Mucosa of descending colon (tissue), 3 donors: ENCODE results near the gene TMED8. TPM values are rescaled to one million over a fixed set of nuclear protein-coding genes. Genes with fewer than 3 reads are reported as not detected.

Source experiments
- ATAC-seq: fragments of 200-7000 bp; cut with Tn5 transposase; one replicate; pipeline ENCODE4 v1.9.1; 2020; ENCODE audit warnings: mild to moderate bottlenecking, moderate library complexity
- DNase-seq, 3 donors: peaks; one replicate each; pipeline ENCODE4 v3.0.0-alpha.2; 2020
- H3K36me3 ChIP-seq: fragments of 200-600 bp; one replicate; pipeline ENCODE4 v1.8.0; 2021; ENCODE audit warnings: low read depth, mild to moderate bottlenecking
- H3K4me1 ChIP-seq: fragments of 200-600 bp; one replicate; pipeline ENCODE4 v1.8.0; 2021; ENCODE audit warnings: low read depth, mild to moderate bottlenecking
- H3K4me3 ChIP-seq: fragments of 200-600 bp; one replicate; pipeline ENCODE4 v1.8.0; 2021; ENCODE audit warnings: mild to moderate bottlenecking
- H3K9me3 ChIP-seq: fragments of 200-600 bp; one replicate; pipeline ENCODE4 v1.8.0; 2021; ENCODE audit warnings: mild to moderate bottlenecking
- intact Hi-C, 2 donors: fragments of 100-400 bp; cut with DNase I in 1 of 2; cut with micrococcal nuclease in 1 of 2; formaldehyde crosslinking; loops; one replicate each; pipeline versions ENCODE4 v1.11.0 to v1.11.1; 2022; cut with DNase I, micrococcal nuclease
- total RNA-seq, 3 donors: library from RNA; stranded (reverse); fragmentation: NEBNext Ultra II Directional in 2 of 3; extraction: Animal tissue kit (Norgen Biotek cat#: 25700) in 2 of 3; gene quantifications; one replicate each; pipeline versions ENCODE4 v1.2.1 to v1.2.4, GENCODE V29; 2021 to 2023
- TF ChIP-seq, protein P1 (sequence below): fragments of 200-600 bp; IDR thresholded peaks from one replicate; pipeline ENCODE4 v1.8.0; 2022; ENCODE audit warnings: antibody characterized with exemption, mild to moderate bottlenecking
- donor health status: DM: no; HTN: no; CAD: no; lungs with moderate emphysema.
- donor health status: DM: no; HTN: no; CAD: no.
- donor health status: DM: no; HTN: yes; CAD: no.

The TMED8 gene
- total RNA-seq, 3 donors from 2014 or later, result 6.5 to 15.6 (median 7.7) TPM

DNA sequence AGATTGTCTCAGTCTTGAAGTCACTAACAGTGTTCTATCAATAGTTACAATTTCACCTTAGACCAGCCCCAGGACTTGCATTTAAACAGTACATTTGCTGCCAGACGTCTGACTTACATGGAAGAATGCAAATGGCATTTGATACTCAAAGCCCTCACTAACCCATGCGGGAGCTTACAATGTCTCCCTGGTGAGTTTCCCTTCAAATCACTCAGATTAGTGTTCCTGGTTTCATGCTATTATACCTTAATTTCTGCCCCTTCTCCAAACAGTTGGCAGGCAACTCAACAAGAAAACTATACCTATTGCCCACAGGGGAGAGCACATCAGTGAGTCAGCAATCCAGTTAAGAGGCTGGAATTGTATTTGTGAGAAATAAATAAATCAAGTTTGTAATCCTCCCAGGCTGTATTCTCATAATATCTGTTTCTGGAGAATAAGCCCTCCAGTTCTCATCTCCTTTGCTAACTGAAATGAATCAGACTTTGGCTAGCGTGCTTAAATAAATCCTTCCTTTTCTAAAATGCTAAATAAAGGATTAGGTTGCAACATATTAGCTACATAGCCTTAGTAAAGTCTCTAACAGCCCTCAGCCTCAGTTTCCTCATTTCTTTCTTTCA lies 32.4 kb downstream of the TMED8 start:
- TF ChIP-seq, protein P1, sequence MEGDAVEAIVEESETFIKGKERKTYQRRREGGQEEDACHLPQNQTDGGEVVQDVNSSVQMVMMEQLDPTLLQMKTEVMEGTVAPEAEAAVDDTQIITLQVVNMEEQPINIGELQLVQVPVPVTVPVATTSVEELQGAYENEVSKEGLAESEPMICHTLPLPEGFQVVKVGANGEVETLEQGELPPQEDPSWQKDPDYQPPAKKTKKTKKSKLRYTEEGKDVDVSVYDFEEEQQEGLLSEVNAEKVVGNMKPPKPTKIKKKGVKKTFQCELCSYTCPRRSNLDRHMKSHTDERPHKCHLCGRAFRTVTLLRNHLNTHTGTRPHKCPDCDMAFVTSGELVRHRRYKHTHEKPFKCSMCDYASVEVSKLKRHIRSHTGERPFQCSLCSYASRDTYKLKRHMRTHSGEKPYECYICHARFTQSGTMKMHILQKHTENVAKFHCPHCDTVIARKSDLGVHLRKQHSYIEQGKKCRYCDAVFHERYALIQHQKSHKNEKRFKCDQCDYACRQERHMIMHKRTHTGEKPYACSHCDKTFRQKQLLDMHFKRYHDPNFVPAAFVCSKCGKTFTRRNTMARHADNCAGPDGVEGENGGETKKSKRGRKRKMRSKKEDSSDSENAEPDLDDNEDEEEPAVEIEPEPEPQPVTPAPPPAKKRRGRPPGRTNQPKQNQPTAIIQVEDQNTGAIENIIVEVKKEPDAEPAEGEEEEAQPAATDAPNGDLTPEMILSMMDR, result no peak
- Histone ChIP-seq H3K36me3 (no peaks in the 10 kb centered on the region), H3K4me1 (no peaks in the 10 kb centered on the region), H3K9me3 (no peaks in the 10 kb centered on the region), H3K4me3 (no peak overlapping the region)
- ATAC-seq (no peak), DNase-seq (no peak)
- intact Hi-C loops, result no loop called here

DNA sequence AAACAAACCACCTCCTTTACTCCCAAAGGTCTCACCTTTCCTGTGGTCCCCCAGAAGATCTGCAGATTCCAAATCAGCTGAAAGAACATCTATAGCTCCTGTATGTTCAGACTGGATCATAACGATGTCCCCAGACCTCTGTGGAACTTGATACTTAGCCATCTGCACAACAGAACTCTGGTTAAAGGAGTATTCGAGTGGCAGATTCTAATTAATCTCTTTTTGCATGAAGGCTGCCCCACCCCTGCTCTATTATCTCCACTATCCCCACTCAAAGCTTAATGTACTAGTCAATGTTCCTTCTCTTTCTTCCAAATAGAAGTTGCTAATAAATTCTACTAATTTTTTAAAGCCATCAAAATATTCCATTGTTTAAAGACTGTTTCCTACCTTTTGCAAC lies 33.2 kb downstream of the TMED8 start:
- ATAC-seq (no peak), DNase-seq (no peak)
- no peak overlapping the region for H3K4me3 ChIP-seq
- H3K36me3 ChIP-seq, result no peaks in the 10 kb centered on the region
- TF ChIP-seq, protein P1, result no peak
- no peaks in the 10 kb centered on the region for H3K4me1 ChIP-seq
- intact Hi-C loops, result no loop called here
- H3K9me3 ChIP-seq, result no peaks in the 10 kb centered on the region

DNA sequence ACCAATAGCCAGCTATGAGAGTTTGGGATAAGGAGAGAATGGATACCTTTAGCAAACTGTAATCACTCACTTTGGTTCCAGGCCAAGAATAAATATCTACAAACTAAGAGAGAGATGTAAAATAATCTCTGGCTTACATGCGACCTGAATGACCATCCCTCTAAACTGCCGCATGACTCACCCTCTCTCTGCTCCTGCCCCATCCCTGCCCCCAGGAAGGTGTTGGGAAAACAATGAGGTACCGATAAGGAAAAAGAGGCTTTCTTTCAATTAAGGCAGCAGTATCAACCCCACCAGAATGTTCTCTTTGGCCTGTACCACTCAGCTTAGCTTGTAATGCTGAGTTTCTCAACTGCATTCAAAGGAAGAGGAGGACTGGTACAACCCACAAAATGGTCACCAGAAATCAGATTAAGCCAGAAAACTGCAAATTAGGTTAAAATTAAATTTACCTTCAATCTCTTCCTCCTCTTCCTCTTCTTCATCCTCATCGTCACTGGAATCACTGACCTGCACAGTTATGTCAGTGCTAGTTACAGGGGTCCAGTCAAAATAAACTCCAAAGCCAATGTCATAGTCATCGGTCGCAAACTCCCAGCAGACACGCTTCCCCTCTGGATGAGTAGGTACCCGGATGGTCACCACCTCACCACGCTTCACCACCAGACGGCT lies 34.0 kb downstream of the TMED8 start:
- no peaks in the 10 kb centered on the region for H3K9me3 ChIP-seq
- no peak for DNase-seq
- H3K4me3 ChIP-seq, result no peak overlapping the region
- no peaks in the 10 kb centered on the region for H3K4me1 ChIP-seq
- H3K36me3 ChIP-seq, result no peaks in the 10 kb centered on the region
- ATAC-seq, result no peak
- intact Hi-C loops, result no loop called here
- TF ChIP-seq, protein P1, result no peak

DNA sequence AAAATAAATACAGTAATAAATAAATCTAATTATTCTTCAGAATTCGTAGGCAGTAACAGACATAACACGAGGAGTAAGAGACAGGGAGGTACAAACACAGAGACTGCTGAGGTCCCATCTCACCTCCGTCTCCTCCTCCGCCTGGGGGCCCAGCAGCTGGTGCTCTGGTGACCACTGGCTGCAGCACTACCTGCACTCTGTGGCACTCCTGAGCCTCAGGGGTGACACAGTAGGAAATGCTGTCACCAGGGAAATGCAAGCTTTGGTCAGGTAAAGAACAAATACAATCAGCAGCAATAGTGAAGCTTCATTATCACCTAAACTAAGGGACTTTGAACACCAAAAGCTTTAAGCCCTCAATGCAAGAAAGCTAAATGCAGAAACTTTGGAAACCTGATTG lies 36.5 kb downstream of the TMED8 start:
- Histone ChIP-seq H3K4me3 (no peak overlapping the region), H3K36me3 (no peaks in the 10 kb centered on the region), H3K4me1 (no peaks in the 10 kb centered on the region), H3K9me3 (no peaks in the 10 kb centered on the region)
- DNase-seq (no peak), ATAC-seq (no peak)
- TF ChIP-seq, protein P1, result no peak
- intact Hi-C loops, result no loop called here

DNA sequence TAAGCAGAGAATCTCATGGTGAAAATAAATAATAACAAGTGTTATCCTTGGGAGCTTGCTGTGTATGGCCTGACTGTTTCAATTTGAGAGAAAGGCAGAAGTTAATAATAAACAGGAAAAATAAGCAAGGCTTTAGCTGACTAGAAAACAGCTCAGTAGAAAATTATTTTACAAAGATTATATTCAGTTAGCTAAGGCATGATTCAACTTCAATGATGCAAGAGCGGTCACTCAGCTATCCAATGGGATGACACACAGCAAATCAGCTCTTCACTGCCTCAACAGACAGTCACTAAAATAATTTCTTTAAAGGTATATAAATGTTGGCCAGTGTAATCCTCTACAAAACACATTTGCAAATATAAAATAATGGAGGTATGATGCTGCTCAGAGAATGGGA lies 37.5 kb downstream of the TMED8 start:
- no peaks in the 10 kb centered on the region for H3K4me1 ChIP-seq

More for the DNA sequence above, 37.5 kb downstream of the TMED8 start:
- intact Hi-C loops, result no loop called here
- DNase-seq, result no peak
- H3K9me3 ChIP-seq, result no peaks in the 10 kb centered on the region
- no peak for ATAC-seq
- no peaks in the 10 kb centered on the region for H3K36me3 ChIP-seq
- TF ChIP-seq, protein P1, result no peak
- no peak overlapping the region for H3K4me3 ChIP-seq
